Mesendoderm (in vitro differentiated cells): ENCODE measurements around the gene APLF.
"Not testable (repeated sequence)": the region's sequence is repeated elsewhere in the genome, so short reads cannot be mapped to it uniquely, and the experiment has no call there.

Experiments used
- DNase-seq: peaks from one replicate; pipeline ENCODE4 v3.0.0; 2013
- H2AK5ac ChIP-seq: 2 replicates; pipeline ENCODE4 v1.6.1; 2013; ENCODE audit warnings: low read length, inconsistent platforms
- H2BK120ac ChIP-seq: 2 replicates; pipeline ENCODE4 v1.6.1; 2013; ENCODE audit warnings: low read depth, mild to moderate bottlenecking, low read length, moderate library complexity, mixed read lengths
- H2BK15ac ChIP-seq: replicated peaks from 2 replicates; pipeline ENCODE4 v1.6.1; 2013; ENCODE audit warnings: low read depth, mild to moderate bottlenecking, moderate library complexity
- H2BK5ac ChIP-seq: 2 replicates; pipeline ENCODE4 v1.6.1; 2013; ENCODE audit warnings: low read length, inconsistent platforms
- H3K18ac ChIP-seq: 2 replicates; pipeline ENCODE4 v1.6.1; 2013; ENCODE audit warnings: mild to moderate bottlenecking, low read length, mixed read lengths
- H3K23ac ChIP-seq: one replicate; pipeline ENCODE4 v1.6.1; 2013; ENCODE audit warnings: low read length
- H3K27ac ChIP-seq: 2 replicates; pipeline ENCODE4 v1.5.1; 2013; ENCODE audit warnings: low read depth, mild to moderate bottlenecking, inconsistent platforms, low read length, moderate library complexity
- H3K27me3 ChIP-seq: 2 replicates; pipeline ENCODE4 v1.6.1; 2013; ENCODE audit warnings: low read length, control low read depth, mild to moderate bottlenecking, inconsistent platforms; ENCODE audit not compliant: insufficient read depth, poor library complexity
- H3K36me3 ChIP-seq: 2 replicates; pipeline ENCODE4 v1.6.1; 2013; ENCODE audit warnings: low read length, inconsistent platforms; ENCODE audit not compliant: control insufficient read depth, insufficient read depth
- H3K4ac ChIP-seq: one replicate; pipeline ENCODE4 v1.6.1; 2013; ENCODE audit warnings: low read depth, mild to moderate bottlenecking, low read length, moderate library complexity
- H3K4me1 ChIP-seq: 2 replicates; pipeline ENCODE4 v1.6.1; 2013; ENCODE audit warnings: low read depth, low read length, inconsistent platforms; ENCODE audit not compliant: control insufficient read depth
- H3K4me2 ChIP-seq: 2 replicates; pipeline ENCODE4 v1.6.1; 2013; ENCODE audit warnings: low read length
- H3K4me3 ChIP-seq: 2 replicates; pipeline ENCODE4 v1.5.1; 2013; ENCODE audit warnings: mild to moderate bottlenecking, low read length
- H3K56ac ChIP-seq: one replicate; pipeline ENCODE4 v1.6.1; 2013; ENCODE audit warnings: low read length
- H3K79me1 ChIP-seq: 2 replicates; pipeline ENCODE4 v1.6.1; 2013; ENCODE audit warnings: low read length, inconsistent platforms
- H3K79me2 ChIP-seq: 2 replicates; pipeline ENCODE4 v1.6.1; 2013; ENCODE audit warnings: mild to moderate bottlenecking, low read length; ENCODE audit not compliant: control insufficient read depth, insufficient read depth
- H3K9ac ChIP-seq: 2 replicates; pipeline ENCODE4 v1.6.1; 2013; ENCODE audit warnings: low read length, inconsistent platforms
- H4K5ac ChIP-seq: one replicate; pipeline ENCODE4 v1.6.1; 2013; ENCODE audit warnings: low read length
- H4K8ac ChIP-seq: one replicate; pipeline ENCODE4 v1.6.1; 2013; ENCODE audit warnings: low read depth, mild to moderate bottlenecking, control low read depth, low read length, moderate library complexity
- WGBS: extraction: QIAGEN DNeasy Blood & Tissue Kit; methylation state at CpG from one replicate; pipeline ENCODE4 v1.1.7; 2013; ENCODE audit warnings: low lambda C conversion rate, missing lambda C conversion rate; ENCODE audit not compliant: insufficient coverage; ENCODE audit errors: extremely low coverage; 5-methylcytosine and 5-hydroxymethylcytosine counted together

The APLF gene

DNA sequence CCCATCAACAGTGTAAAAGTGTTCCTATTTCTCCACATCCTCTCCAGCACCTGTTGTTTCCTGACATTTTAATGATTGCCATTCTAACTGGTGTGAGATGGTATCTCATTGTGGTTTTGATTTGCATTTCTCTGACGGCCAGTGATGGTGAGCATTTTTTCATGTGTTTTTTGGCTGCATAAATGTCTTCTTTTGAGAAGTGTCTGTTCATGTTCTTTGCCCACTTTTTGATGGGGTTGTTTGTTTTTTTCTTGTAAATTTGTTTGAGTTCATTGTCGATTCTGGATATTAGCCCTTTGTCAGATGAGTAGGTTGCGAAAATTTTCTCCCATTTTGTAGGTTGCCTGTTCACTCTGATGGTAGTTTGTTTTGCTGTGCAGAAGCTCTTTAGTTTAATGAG is 21.0 kb upstream of the APLF start:
- H3K36me3 ChIP-seq, H2BK15ac ChIP-seq, H2BK5ac ChIP-seq, H4K5ac ChIP-seq, H3K18ac ChIP-seq, H3K79me1 ChIP-seq, H3K4ac ChIP-seq, H3K4me3 ChIP-seq, H3K9ac ChIP-seq, H3K79me2 ChIP-seq, H2BK120ac ChIP-seq, H2AK5ac ChIP-seq, H3K23ac ChIP-seq, DNase-seq, H3K4me1 ChIP-seq, H3K27me3 ChIP-seq, H4K8ac ChIP-seq, H3K56ac ChIP-seq, H3K27ac ChIP-seq, H3K4me2 ChIP-seq: not testable (repeated sequence)
- WGBS, result no CpG with 5 or more reads among the region's 3 CpGs

DNA sequence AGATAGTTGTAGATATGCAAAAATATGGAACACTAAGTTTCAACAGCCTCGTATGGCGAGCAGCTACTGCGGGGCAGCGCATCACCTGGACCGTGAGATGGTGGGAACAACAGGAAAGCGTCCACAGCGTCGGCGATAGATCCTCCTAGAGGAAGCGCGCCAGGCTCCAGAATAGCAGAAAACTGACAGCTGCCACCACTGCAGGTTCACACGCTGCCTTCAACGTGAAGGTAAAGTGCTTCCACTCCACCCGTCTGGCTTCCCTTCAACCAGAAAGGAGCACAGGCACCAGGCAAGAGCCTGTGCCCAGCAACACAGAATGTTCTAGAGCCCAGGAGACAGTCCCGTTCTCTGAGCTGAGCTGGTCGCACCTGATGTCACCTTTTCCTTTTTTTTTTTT is 20.3 kb upstream of the APLF start:
- Histone ChIP-seq H3K4me2 (no peak overlapping the region), H2BK15ac (no peak overlapping the region), H3K23ac (no peak overlapping the region), H3K9ac (no peak overlapping the region), H4K5ac (no peak overlapping the region), H3K4ac (no peak overlapping the region), H2BK120ac (no peak overlapping the region), H3K79me2 (no peaks in the 10 kb centered on the region), H3K4me3 (no peak overlapping the region), H3K4me1 (no peaks in the 10 kb centered on the region), H4K8ac (no peak overlapping the region), H2AK5ac (no peak overlapping the region), H3K36me3 (no peaks in the 10 kb centered on the region), H3K27me3 (no peaks in the 10 kb centered on the region), H2BK5ac (no peak overlapping the region), H3K79me1 (no peaks in the 10 kb centered on the region), H3K27ac (no peak overlapping the region), H3K56ac (no peak overlapping the region), H3K18ac (no peak overlapping the region)
- DNase-seq, result no peak
- no CpG with 5 or more reads among the region's 16 CpGs for WGBS

DNA sequence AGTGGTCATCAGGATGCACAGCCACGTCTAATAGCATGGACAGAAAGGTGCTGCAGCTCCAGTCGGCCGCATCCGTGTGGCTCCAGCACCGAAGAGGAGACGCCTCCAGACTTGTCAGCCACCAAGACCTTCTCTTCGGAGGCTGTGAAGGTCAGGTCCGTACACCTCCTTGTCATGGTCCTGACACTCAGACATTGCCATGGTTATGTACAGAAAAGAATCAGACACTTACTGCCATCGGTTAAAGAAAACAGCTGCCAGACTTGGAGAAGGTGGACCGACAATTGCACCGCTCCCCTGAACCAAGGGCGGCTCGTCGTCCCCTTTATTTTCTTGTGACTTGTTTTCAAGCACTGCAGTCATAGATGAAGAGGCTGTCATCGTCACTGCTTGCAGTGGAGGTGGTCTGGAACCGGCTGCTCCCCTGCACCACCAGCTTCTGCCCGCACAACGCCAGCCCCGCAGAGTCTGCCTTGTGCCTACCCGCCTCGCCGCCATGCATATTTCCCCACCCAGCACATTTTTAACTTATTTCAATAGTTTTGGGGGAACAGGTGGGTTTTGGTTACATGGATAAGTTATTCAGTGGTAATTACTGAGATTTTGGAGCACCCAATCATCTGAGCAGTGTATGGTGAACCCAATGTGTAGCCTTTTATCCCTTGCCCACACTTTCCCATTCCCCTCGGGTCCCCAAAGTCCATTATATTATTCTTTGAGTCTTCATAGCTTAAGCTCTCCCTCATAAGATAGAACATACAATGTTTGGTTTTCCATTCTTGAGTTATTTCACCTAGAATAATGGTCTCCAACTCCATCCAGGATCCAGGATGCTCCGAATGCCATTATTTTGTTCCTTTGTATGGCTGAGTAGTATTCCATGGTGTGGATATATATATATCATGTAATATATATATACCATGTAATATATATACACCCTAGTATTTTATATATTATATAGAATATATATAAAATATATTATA is 18.4 kb upstream of the APLF start:
- no peak overlapping the region for H3K56ac ChIP-seq
- H3K27ac ChIP-seq, result no peak overlapping the region
- H3K27me3 ChIP-seq, result no peaks in the 10 kb centered on the region
- no peak overlapping the region for H3K23ac ChIP-seq
- H4K5ac ChIP-seq, result no peak overlapping the region
- no peak overlapping the region for H3K18ac ChIP-seq
- no peak overlapping the region for H3K4ac ChIP-seq
- H3K4me2 ChIP-seq, result no peak overlapping the region
- H3K79me1 ChIP-seq, result no peaks in the 10 kb centered on the region
- no peak for DNase-seq
- H3K9ac ChIP-seq, result no peak overlapping the region
- H2BK15ac ChIP-seq, result no peak overlapping the region
- H2BK5ac ChIP-seq, result no peak overlapping the region
- no peaks in the 10 kb centered on the region for H3K79me2 ChIP-seq
- WGBS, result no CpG with 5 or more reads among the region's 24 CpGs
- H3K4me3 ChIP-seq, result no peak overlapping the region
- H4K8ac ChIP-seq, result no peak overlapping the region
- no peak overlapping the region for H2AK5ac ChIP-seq
- no peaks in the 10 kb centered on the region for H3K4me1 ChIP-seq
- no peaks in the 10 kb centered on the region for H3K36me3 ChIP-seq
- H2BK120ac ChIP-seq, result no peak overlapping the region

DNA sequence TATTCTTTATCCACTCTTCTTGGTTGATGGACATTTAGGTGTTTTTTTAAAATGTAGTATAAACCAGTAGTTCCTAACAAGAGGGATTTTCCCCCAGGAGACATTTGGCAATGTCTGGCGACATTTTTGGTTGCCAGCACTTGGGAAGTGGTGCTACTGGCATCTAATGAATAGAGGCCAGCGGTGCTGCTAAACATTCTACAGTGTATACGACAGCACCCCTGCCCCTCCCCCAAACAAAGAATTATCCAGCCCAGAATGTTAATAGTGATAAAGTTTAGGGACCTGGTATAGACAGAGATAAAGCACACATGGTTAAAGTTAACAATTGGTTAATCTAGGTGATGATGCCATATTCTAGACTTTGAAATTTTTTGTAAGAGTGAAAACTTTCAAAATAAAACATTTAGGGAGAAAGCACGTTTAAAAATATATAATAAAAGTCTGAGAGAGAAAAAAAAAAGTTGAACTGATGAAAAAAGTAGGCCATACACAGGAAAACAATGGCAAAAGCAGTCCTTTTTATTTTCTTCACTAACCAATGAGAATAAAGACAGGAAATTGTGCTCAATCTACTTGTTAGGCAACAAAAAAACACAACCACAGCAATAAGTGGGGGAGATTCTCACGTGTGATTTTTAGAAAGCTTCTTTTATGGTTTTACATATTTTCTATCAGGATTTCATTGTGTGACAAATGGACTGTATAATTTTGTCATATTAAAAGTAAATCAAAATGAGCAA is 15.1 kb upstream of the APLF start:
- H4K5ac ChIP-seq, result no peak overlapping the region
- no peak overlapping the region for H4K8ac ChIP-seq
- WGBS, result no CpG with 5 or more reads among the region's 5 CpGs
- no peak overlapping the region for H2BK5ac ChIP-seq
- H3K4me3 ChIP-seq, result no peak overlapping the region
- no peak overlapping the region for H3K18ac ChIP-seq
- H3K23ac ChIP-seq, result no peak overlapping the region
- no peak overlapping the region for H2AK5ac ChIP-seq
- no peak overlapping the region for H3K4ac ChIP-seq
- H3K56ac ChIP-seq, result no peak overlapping the region
- H3K36me3 ChIP-seq, result no peaks in the 10 kb centered on the region
- H3K27ac ChIP-seq, result no peak overlapping the region
- H3K27me3 ChIP-seq, result no peaks in the 10 kb centered on the region
- H3K79me1 ChIP-seq, result no peaks in the 10 kb centered on the region
- H2BK120ac ChIP-seq, result no peak overlapping the region
- no peak overlapping the region for H2BK15ac ChIP-seq
- DNase-seq, result no peak
- no peak overlapping the region for H3K4me2 ChIP-seq
- H3K79me2 ChIP-seq, result no peaks in the 10 kb centered on the region
- H3K9ac ChIP-seq, result no peak overlapping the region
- H3K4me1 ChIP-seq, result no peaks in the 10 kb centered on the region

DNA sequence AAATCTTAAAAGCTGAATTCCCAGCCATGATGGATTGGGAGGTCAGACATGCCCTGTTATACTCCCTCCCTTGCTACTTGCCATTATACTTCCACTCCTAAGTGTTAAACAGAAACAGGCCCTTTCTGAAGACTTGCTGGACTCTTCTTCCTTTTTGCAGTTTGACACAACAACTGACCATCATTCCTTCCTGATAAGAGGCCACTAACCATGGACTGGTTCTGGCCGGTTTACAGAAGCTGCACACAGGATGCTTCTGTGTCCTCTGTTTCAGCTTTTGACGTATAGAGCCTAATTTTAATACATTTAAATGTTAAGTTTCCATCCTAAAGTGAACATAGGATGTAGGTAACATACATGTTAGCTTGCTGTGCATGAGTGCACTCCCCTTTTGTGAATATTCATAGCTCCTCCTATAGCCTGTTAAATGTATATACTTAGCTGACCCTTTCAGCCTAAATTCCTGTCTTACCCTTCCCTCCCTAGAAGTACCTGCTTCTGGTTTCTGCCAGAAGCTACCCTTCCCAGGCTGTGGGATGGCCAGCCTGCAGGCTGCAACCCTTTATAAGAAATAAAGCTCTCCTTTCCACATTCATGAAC is 13.5 kb upstream of the APLF start:
- Histone ChIP-seq H2BK15ac (no peak overlapping the region), H3K23ac (no peak overlapping the region), H2AK5ac (no peak overlapping the region), H3K18ac (no peak overlapping the region), H3K79me1 (no peaks in the 10 kb centered on the region), H3K4me2 (no peak overlapping the region), H3K56ac (no peak overlapping the region), H3K79me2 (no peaks in the 10 kb centered on the region), H3K4me3 (no peak overlapping the region), H4K8ac (no peak overlapping the region), H2BK120ac (no peak overlapping the region), H4K5ac (no peak overlapping the region), H3K4me1 (no peaks in the 10 kb centered on the region), H3K27ac (no peak overlapping the region), H3K9ac (no peak overlapping the region), H3K27me3 (no peaks in the 10 kb centered on the region), H3K4ac (no peak overlapping the region), H2BK5ac (no peak overlapping the region), H3K36me3 (no peaks in the 10 kb centered on the region)
- DNase-seq, result no peak
- no CpG with 5 or more reads among the region's 2 CpGs for WGBS
